Right lobe of liver (tissue), 6 donors: ENCODE data around the gene JAM3. TPM values are rescaled to one million over a fixed set of nuclear protein-coding genes. Genes with fewer than 3 reads are reported as not detected.

Experiments used
- ATAC-seq, 4 donors: fragments of 200-7000 bp; cut with Tn5 transposase; one replicate each; pipeline ENCODE4 v1.9.1; 2020; ENCODE audit warnings: mild to moderate bottlenecking in 4 of 4, moderate library complexity in 4 of 4
- DNase-seq, 3 donors: peaks; one replicate each; pipeline ENCODE4 v3.0.0-alpha.2; 2020
- H3K27ac ChIP-seq, 3 donors: fragments of 200-600 bp; one replicate each; pipeline ENCODE4 v1.8.0; 2022
- H3K27me3 ChIP-seq, 2 donors: fragments of 200-600 bp; one replicate each; pipeline ENCODE4 v1.8.0; 2022
- H3K36me3 ChIP-seq, 4 donors: fragments of 200-600 bp; sonication (generic) in 1 of 4; one replicate each; pipeline versions ENCODE4 v1.5.1 to v1.8.0; 2017 to 2022; ENCODE audit warnings: control low read depth in 1 of 4
- H3K4me1 ChIP-seq, 4 donors: fragments of 200-600 bp; sonication (generic) in 1 of 4; one replicate each; pipeline versions ENCODE4 v1.5.1 to v1.8.0; 2017 to 2022; ENCODE audit warnings: control low read depth in 1 of 4
- H3K4me3 ChIP-seq, 3 donors: fragments of 200-600 bp; one replicate each; pipeline ENCODE4 v1.8.0; 2022
- H3K9me3 ChIP-seq, 4 donors: fragments of 200-600 bp; sonication (generic) in 1 of 4; one replicate each; pipeline versions ENCODE4 v1.5.1 to v1.8.0; 2017 to 2022; ENCODE audit warnings: control low read depth in 1 of 4
- CTCF ChIP-seq, 4 donors: fragments of 200-600 bp in 3 of 4; fragments of 450-650 bp in 1 of 4; IDR thresholded peaks; one replicate each; pipeline versions ENCODE4 v1.5.1 to v1.8.0; 2016 to 2022; ENCODE audit warnings: antibody characterized with exemption in 4 of 4, mild to moderate bottlenecking in 2 of 4
- POLR2A ChIP-seq: fragments of 450-650 bp; IDR thresholded peaks from one replicate; pipeline ENCODE4 v1.6.1; 2017; ENCODE audit warnings: antibody characterized with exemption, mild to moderate bottlenecking
- WGBS: methylation state at CpG from one replicate; pipeline ENCODE4 v1.1.6; 2018; ENCODE audit warnings: low coverage, low lambda C conversion rate; ENCODE audit not compliant: insufficient coverage; ENCODE audit errors: missing lambda C conversion rate; 5-methylcytosine and 5-hydroxymethylcytosine counted together
- intact Hi-C, 2 donors: fragments of 100-400 bp; cut with DNase I; formaldehyde crosslinking; loops; one replicate each; pipeline versions ENCODE4 v1.11.2 to v1.14.1; 2022
- total RNA-seq, 6 experiments: library from RNA; depleted of rRNA in 2 of 6; stranded (reverse); fragments of >200 nt in 2 of 6; fragmentation: NEBNext Ultra II Directional in 3 of 6; extraction: Animal tissue kit (Norgen Biotek cat#: 25700) in 3 of 6; gene quantifications; one replicate each; pipeline versions ENCODE4 v1.1.0 to v1.2.4, GENCODE V29; 2016 to 2023
- donor health status: DM: no; HTN: yes; CAD: no.
- donor health status: DM: no; HTN: no; CAD: no.
- donor health status: DM: no; HTN: no; CAD: no.
- donor health status: DM: no; HTN: yes; CAD: no.
- donor health status: DM: no; HTN: yes; CAD: no.

The JAM3 gene
- total RNA-seq, 6 experiments from 2014 or later, result 0.86 to 2.5 (median 1.6) TPM

GRCh38 chr11:134044514-134045284 is 24.2 kb upstream of the JAM3 start:
- Histone ChIP-seq H3K9me3 (no peaks in the 10 kb centered on the region), H3K36me3 (no peaks in the 10 kb centered on the region), H3K4me3 (no peak overlapping the region), H3K27ac (no peak overlapping the region), H3K4me1 (no peaks in the 10 kb centered on the region), H3K27me3 (peaks cover 0 to 5% of the 10 kb centered on the region in 2 donors)
- DNase-seq (peak in 1 of 3 donors; percentile 22), ATAC-seq (no peak)
- intact Hi-C loops, result no loop called here
- WGBS, result 60% methylated on average over 7 of the region's 16 CpGs
- no peak for TF ChIP-seq CTCF (IDR thresholded peaks at IDR 0.05)
- no peak for TF ChIP-seq POLR2A

- intact Hi-C loops, result no loop called here
- Histone ChIP-seq H3K4me1 (no peaks in the 10 kb centered on the region), H3K9me3 (no peaks in the 10 kb centered on the region), H3K27me3 (peaks cover 0 to 12% of the 10 kb centered on the region in 2 donors), H3K36me3 (no peaks in the 10 kb centered on the region), H3K27ac (no peak overlapping the region), H3K4me3 (no peak overlapping the region)
- TF ChIP-seq POLR2A (no peak), CTCF (IDR thresholded peaks at IDR 0.05) (no peak)
- DNase-seq, result peak in 1 of 3 donors; percentile 49
- ATAC-seq, result no peak
- WGBS, result 53% methylated on average over 18 of the region's 25 CpGs
These were observed 22.9 kb upstream of the JAM3 start for GRCh38 chr11:134045799-134046635.

GRCh38 chr11:134046681-134047449 is 22.0 kb upstream of the JAM3 start:
- peak in 1 of 3 donors; percentile 23 for DNase-seq
- no peak overlapping the region for H3K4me3 ChIP-seq
- TF ChIP-seq POLR2A (no peak), CTCF (IDR thresholded peaks at IDR 0.05) (no peak)

GRCh38 chr11:134047586-134047999 is 21.3 kb upstream of the JAM3 start:
- Histone ChIP-seq H3K4me3 (no peak overlapping the region), H3K4me1 (no peaks in the 10 kb centered on the region), H3K9me3 (no peaks in the 10 kb centered on the region), H3K27me3 (peaks cover 0 to 12% of the 10 kb centered on the region in 2 donors), H3K27ac (no peak overlapping the region), H3K36me3 (no peaks in the 10 kb centered on the region)
- TF ChIP-seq POLR2A (no peak), CTCF (IDR thresholded peaks at IDR 0.05) (no peak)
- ATAC-seq (peak in 1 of 4 donors; percentile 26), DNase-seq (peak in 1 of 3 donors; percentile 37)
- WGBS, result 38% methylated on average over 7 of the region's 11 CpGs
- intact Hi-C loops, result no loop called here

More at GRCh38 chr11:134046681-134047449, 22.0 kb upstream of the JAM3 start:
- H3K27me3 ChIP-seq, result peaks cover 0 to 12% of the 10 kb centered on the region in 2 donors
- H3K9me3 ChIP-seq, result no peaks in the 10 kb centered on the region
- no peak overlapping the region for H3K27ac ChIP-seq
- 47% methylated on average over 26 of the region's 30 CpGs for WGBS
- no peaks in the 10 kb centered on the region for H3K4me1 ChIP-seq
- no peak for ATAC-seq
- H3K36me3 ChIP-seq, result no peaks in the 10 kb centered on the region
- intact Hi-C loops, result no loop called here
